Testis (tissue), 2 donors: ENCODE results near the gene ACSL4.

Experiments used
- POLR2A ChIP-seq: fragments of 450-650 bp; IDR thresholded peaks from one replicate; pipeline ENCODE4 v1.6.1; 2017; ENCODE audit warnings: antibody characterized with exemption, mild to moderate bottlenecking, moderate library complexity
- TF ChIP-seq, protein P1 (sequence below), 3 experiments: fragments of 450-650 bp in 2 of 3; fragments of 200-600 bp in 1 of 3; sonication (generic) in 1 of 3; IDR thresholded peaks; one replicate each; pipeline ENCODE4 v1.5.1; 2016 to 2019; ENCODE audit warnings: antibody characterized with exemption in 3 of 3, mild to moderate bottlenecking in 2 of 3, moderate library complexity in 1 of 3

DNA sequence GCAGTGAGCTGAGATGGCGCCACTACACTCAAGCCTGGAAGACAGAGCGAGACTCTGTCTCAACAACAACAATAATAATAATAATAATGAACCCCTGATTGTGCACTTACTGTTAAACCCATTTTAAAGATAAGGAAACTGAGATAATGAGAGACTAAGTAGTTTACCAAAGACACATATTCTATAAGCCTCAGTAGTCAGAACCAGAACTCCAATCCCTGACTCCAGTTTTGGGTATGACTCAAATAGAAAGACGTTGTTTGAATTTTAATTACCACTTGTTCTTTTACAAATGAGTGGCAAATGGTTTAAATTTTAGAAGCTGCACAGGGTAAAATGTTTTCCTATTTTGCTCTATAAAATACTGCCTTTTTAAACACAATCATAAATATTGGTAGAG lies 37.4 kb downstream of the ACSL4 start:
- TF ChIP-seq, protein P1, sequence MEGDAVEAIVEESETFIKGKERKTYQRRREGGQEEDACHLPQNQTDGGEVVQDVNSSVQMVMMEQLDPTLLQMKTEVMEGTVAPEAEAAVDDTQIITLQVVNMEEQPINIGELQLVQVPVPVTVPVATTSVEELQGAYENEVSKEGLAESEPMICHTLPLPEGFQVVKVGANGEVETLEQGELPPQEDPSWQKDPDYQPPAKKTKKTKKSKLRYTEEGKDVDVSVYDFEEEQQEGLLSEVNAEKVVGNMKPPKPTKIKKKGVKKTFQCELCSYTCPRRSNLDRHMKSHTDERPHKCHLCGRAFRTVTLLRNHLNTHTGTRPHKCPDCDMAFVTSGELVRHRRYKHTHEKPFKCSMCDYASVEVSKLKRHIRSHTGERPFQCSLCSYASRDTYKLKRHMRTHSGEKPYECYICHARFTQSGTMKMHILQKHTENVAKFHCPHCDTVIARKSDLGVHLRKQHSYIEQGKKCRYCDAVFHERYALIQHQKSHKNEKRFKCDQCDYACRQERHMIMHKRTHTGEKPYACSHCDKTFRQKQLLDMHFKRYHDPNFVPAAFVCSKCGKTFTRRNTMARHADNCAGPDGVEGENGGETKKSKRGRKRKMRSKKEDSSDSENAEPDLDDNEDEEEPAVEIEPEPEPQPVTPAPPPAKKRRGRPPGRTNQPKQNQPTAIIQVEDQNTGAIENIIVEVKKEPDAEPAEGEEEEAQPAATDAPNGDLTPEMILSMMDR (IDR thresholded peaks at IDR 0.05): no peak
- TF ChIP-seq POLR2A: no peak
